Measurements from ENCODE around the gene HBP1. TPM values are rescaled to one million over a fixed set of nuclear protein-coding genes. Genes with fewer than 3 reads are reported as not detected.

HBP1 gene
- total and polyA plus RNA-seq, 2 of the 4 experiments (the other 2 are of a cell fraction) = 27.1 to 69.9 TPM

DNA sequence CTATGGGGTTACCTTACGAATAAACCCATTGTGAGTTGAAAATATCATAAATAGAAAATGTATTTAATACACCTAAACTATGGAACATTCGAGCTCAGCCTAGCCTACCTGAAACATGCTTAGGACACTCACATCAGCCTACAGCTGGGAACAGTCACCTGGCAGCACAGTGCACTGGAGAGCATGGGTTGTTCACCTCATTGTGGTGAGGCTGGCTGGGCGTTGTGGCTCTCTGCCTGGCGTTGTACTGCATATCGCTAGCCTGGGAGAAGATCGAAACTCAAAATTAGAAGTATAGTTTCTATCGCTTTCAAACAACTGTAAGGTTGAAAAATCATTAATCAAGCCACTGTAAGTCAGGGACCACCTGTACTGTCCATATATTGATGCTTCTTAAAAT lies 17.3 kb upstream of the HBP1 start:
- no peaks in the 10 kb centered on the region for H3K27me3 ChIP-seq (ENCODE audit: control insufficient read depth, insufficient read depth, low read length)
- WGBS, 2 experiments (ENCODE audit: extremely low coverage in 2 of 2, insufficient read length in 1 of 2) = 100% methylated on average over 1 of the region's 7 CpGs; no CpG with 5 or more reads in 1 of the 2 experiments
- dilution Hi-C loops (cut with HindIII; ENCODE audit: low sequenced_read_pairs, unreplicated experiment) = loop anchor here (10.0 kb wide), 1 partner anchor 207 kb away; no protein-coding TSS in a partner anchor
- H3K4ac ChIP-seq (ENCODE audit: low read depth, low read length) = 0 out of 2 replicates have a peak overlapping the region, but pooled peaks have one; percentile 3
- H3K4me2 ChIP-seq (ENCODE audit: low read depth, low read length) = no peak overlapping the region
- BruUV-seq (replicated peaks) = no TSS peak
- H2BK20ac ChIP-seq (ENCODE audit: low read depth, low read length) = no peak overlapping the region; the same call in 1 of the 2 replicates
- no peak overlapping the region for H2AFZ ChIP-seq (replicated peaks; ENCODE audit: low read length, poor library complexity)
- H3K36me3 ChIP-seq (ENCODE audit: control insufficient read depth, insufficient read depth, low read length) = no peaks in the 10 kb centered on the region
- no peaks in the 10 kb centered on the region for H4K20me1 ChIP-seq (ENCODE audit: insufficient read depth, low read length)
- H3K9me1 ChIP-seq (ENCODE audit: insufficient read depth, low read length) = peaks cover 5% of the 10 kb centered on the region
- H3K9me3 ChIP-seq (ENCODE audit: control insufficient read depth, insufficient read depth, low read length) = no peaks in the 10 kb centered on the region
- no peaks in the 10 kb centered on the region for H3K79me1 ChIP-seq (ENCODE audit: low read depth in 1 of 2, low read length in 2 of 2)
- no peak overlapping the region for H3K23ac ChIP-seq (ENCODE audit: low read depth, low read length)
- no peak for ATAC-seq (ENCODE audit: low read depth)
- H3K56ac ChIP-seq (ENCODE audit: extremely low read depth, insufficient read depth, low read length) = no peak overlapping the region
- H2BK5ac ChIP-seq (ENCODE audit: low read depth, low read length, poor library complexity, severe bottlenecking) = peak overlapping the region; percentile 38
- H4K91ac ChIP-seq (ENCODE audit: insufficient read depth, low read depth, low read length) = 0 out of 2 replicates have a peak overlapping the region, but pooled peaks have one; percentile 43
- peaks cover 6% of the 10 kb centered on the region for H3K4me1 ChIP-seq (ENCODE audit: control insufficient read depth, insufficient read depth, low read length)
- in situ Hi-C loops (cut with MboI; ENCODE audit: low sequenced_read_pairs) = loop anchor here (10.0 kb wide), 1 partner anchor 487 kb away; the partner anchor contains the start of gene CCDC71L
- ChIA-PET CTCF (interaction anchor here (2.2 kb wide), 1 partner anchor 204 kb away, joined by 12 read pairs; no protein-coding TSS in a partner anchor), POLR2A (ENCODE audit: unreplicated experiment) (no interaction called here)
- H2BK120ac ChIP-seq (ENCODE audit: low read depth, low read length) = no peak overlapping the region; the same call in 1 of the 2 replicates
- intact Hi-C loops (cut with micrococcal nuclease) = loop anchor here (2.0 to 5.0 kb wide), 2 partner anchors 107 to 974 kb away; partner anchors contain the start of gene PRKAR2B
- H2AK9ac ChIP-seq (replicated peaks; ENCODE audit: low read depth, low read length, poor library complexity) = peak overlapping the region; percentile 46
- no peak overlapping the region for H3K27ac ChIP-seq (ENCODE audit: insufficient read depth, low read length)
- peak overlapping the region; percentile 41; the same call in 2 of the 3 replicates for H2BK15ac ChIP-seq (ENCODE audit: low read depth, low read length)
- no peak overlapping the region for H3K9ac ChIP-seq (ENCODE audit: low read depth, low read length)
- no peak overlapping the region for H4K5ac ChIP-seq (ENCODE audit: low read depth, low read length)
- H4K8ac ChIP-seq (ENCODE audit: low read depth in 2 of 2, low read length in 2 of 2) = peak overlapping the region in 1 of 2 experiments; percentile 6; a peak in 1 of 4 replicates
- H2AK5ac ChIP-seq (ENCODE audit: low read depth, low read length) = peak overlapping the region; percentile 75
- no peak for TF ChIP-seq MAZ (IDR thresholded peaks at IDR 0.05; ENCODE audit: borderline replicate concordance, low read depth, low read length)
- TF ChIP-seq MXI1 (IDR thresholded peaks at IDR 0.05; ENCODE audit: borderline replicate concordance, low read depth, low read length) = no peak
- no peak for TF ChIP-seq FOS (IDR thresholded peaks at IDR 0.05; ENCODE audit: low read depth, low read length)
- TF ChIP-seq RCOR1 (IDR thresholded peaks at IDR 0.05; ENCODE audit: insufficient replicate concordance, low read length) = no peak
- TF ChIP-seq, protein P1, sequence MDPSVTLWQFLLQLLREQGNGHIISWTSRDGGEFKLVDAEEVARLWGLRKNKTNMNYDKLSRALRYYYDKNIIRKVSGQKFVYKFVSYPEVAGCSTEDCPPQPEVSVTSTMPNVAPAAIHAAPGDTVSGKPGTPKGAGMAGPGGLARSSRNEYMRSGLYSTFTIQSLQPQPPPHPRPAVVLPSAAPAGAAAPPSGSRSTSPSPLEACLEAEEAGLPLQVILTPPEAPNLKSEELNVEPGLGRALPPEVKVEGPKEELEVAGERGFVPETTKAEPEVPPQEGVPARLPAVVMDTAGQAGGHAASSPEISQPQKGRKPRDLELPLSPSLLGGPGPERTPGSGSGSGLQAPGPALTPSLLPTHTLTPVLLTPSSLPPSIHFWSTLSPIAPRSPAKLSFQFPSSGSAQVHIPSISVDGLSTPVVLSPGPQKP (IDR thresholded peaks at IDR 0.05; ENCODE audit: borderline replicate concordance, low read depth, low read length) = no peak
- TF ChIP-seq SMC3 (IDR thresholded peaks at IDR 0.05; ENCODE audit: low read depth, low read length) = no peak
- no peak for TF ChIP-seq CHD1 (IDR thresholded peaks at IDR 0.05; ENCODE audit: low read depth, low read length)
- no peak for TF ChIP-seq POLR2A (IDR thresholded peaks at IDR 0.05; ENCODE audit: low read depth, low read length)
- TF ChIP-seq NFE2L2 (IDR thresholded peaks at IDR 0.05; ENCODE audit: low read depth, low read length) = no peak
- TF ChIP-seq, protein P2, sequence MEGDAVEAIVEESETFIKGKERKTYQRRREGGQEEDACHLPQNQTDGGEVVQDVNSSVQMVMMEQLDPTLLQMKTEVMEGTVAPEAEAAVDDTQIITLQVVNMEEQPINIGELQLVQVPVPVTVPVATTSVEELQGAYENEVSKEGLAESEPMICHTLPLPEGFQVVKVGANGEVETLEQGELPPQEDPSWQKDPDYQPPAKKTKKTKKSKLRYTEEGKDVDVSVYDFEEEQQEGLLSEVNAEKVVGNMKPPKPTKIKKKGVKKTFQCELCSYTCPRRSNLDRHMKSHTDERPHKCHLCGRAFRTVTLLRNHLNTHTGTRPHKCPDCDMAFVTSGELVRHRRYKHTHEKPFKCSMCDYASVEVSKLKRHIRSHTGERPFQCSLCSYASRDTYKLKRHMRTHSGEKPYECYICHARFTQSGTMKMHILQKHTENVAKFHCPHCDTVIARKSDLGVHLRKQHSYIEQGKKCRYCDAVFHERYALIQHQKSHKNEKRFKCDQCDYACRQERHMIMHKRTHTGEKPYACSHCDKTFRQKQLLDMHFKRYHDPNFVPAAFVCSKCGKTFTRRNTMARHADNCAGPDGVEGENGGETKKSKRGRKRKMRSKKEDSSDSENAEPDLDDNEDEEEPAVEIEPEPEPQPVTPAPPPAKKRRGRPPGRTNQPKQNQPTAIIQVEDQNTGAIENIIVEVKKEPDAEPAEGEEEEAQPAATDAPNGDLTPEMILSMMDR (conservative IDR thresholded peaks at IDR 0.05; ENCODE audit: low read depth, low read length) = no peak
- TF ChIP-seq, protein P3, sequence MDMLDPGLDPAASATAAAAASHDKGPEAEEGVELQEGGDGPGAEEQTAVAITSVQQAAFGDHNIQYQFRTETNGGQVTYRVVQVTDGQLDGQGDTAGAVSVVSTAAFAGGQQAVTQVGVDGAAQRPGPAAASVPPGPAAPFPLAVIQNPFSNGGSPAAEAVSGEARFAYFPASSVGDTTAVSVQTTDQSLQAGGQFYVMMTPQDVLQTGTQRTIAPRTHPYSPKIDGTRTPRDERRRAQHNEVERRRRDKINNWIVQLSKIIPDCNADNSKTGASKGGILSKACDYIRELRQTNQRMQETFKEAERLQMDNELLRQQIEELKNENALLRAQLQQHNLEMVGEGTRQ (IDR thresholded peaks at IDR 0.05; ENCODE audit: low read depth, low read length) = no peak
- no peak for TF ChIP-seq RAD21 (IDR thresholded peaks at IDR 0.05; ENCODE audit: low read length)
- TF ChIP-seq MAFK (IDR thresholded peaks at IDR 0.05; ENCODE audit: low read depth, low read length) = no peak
- TF ChIP-seq RFX5 (IDR thresholded peaks at IDR 0.05; ENCODE audit: low read depth, low read length) = no peak
- TF ChIP-seq CEBPB (IDR thresholded peaks at IDR 0.05; ENCODE audit: low read depth, low read length) = no peak
- no peak for TF ChIP-seq BHLHE40 (IDR thresholded peaks at IDR 0.05; ENCODE audit: low read depth, low read length)
- DNase-seq = no peak
- no peak overlapping the region; the same call in 1 of the 2 replicates for H3K18ac ChIP-seq (ENCODE audit: low read depth, low read length)
- 0 out of 2 replicates have a peak overlapping the region, but pooled peaks have one; percentile 63 for H3K14ac ChIP-seq (replicated peaks; ENCODE audit: low read depth, low read length)
- no peak overlapping the region for H3K4me3 ChIP-seq (ENCODE audit: insufficient read depth, low read depth, low read length)

Data from IMR-90 (cell line).